Vagina (tissue), 2 donors: ENCODE data around the gene WDR4. TPM values are rescaled to one million over a fixed set of nuclear protein-coding genes. Genes with fewer than 3 reads are reported as not detected.
A peak's percentile ranks its signal among the peaks of the same experiment; 100 is the strongest.
"Not testable (repeated sequence)": the region's sequence is repeated elsewhere in the genome, so short reads cannot be mapped to it uniquely, and the experiment has no call there.

Experiments used
- DNase-seq, 2 donors: peaks; one replicate each; pipeline ENCODE4 v3.0.0-alpha.2; 2017; ENCODE audit errors: extremely low spot score in 2 of 2
- H3K27ac ChIP-seq: fragments of 200-600 bp; sonication (generic); one replicate; pipeline ENCODE4 v1.5.1; 2019
- H3K27me3 ChIP-seq: fragments of 200-600 bp; sonication (generic); one replicate; pipeline ENCODE4 v1.5.1; 2019
- H3K36me3 ChIP-seq, 2 donors: fragments of 200-600 bp; sonication (generic); one replicate each; pipeline ENCODE4 v1.5.1; 2017 to 2019
- H3K4me1 ChIP-seq: fragments of 200-600 bp; sonication (generic); one replicate; pipeline ENCODE4 v1.5.1; 2019
- H3K4me3 ChIP-seq, 2 donors: fragments of 200-600 bp; sonication (generic); 1 replicate in 1 of 2; 2 replicates in 1 of 2; pipeline ENCODE4 v1.5.1; 2016 to 2019
- H3K9me3 ChIP-seq: fragments of 200-600 bp; sonication (generic); one replicate; pipeline ENCODE4 v1.5.1; 2019
- POLR2A ChIP-seq, 2 donors: fragments of 450-650 bp; IDR thresholded peaks; one replicate each; pipeline ENCODE4 v1.6.1; 2017; ENCODE audit warnings: antibody characterized with exemption in 2 of 2, mild to moderate bottlenecking in 2 of 2, moderate library complexity in 2 of 2
- POLR2AphosphoS5 ChIP-seq, 2 donors: sonication (generic); formaldehyde crosslinking; IDR thresholded peaks; one replicate each; pipeline ENCODE4 v1.9.0; 2017; ENCODE audit warnings: antibody characterized with exemption in 2 of 2, mild to moderate bottlenecking in 2 of 2, low read depth in 1 of 2; ENCODE audit not compliant: insufficient read depth in 1 of 2
- intact Hi-C: fragments of 100-400 bp; cut with DNase I; formaldehyde crosslinking; loops from one replicate; pipeline ENCODE4 v1.15.1; 2023
- total RNA-seq: library from RNA; depleted of rRNA; stranded (reverse); fragments of >200 nt; gene quantifications from one replicate; pipeline ENCODE4 v1.2.3, GENCODE V29; 2016
- TF ChIP-seq, protein P1 (sequence below), 3 experiments: fragments of 450-650 bp in 2 of 3; fragments of 200-600 bp in 1 of 3; sonication (generic) in 1 of 3; IDR thresholded peaks; one replicate each; pipeline ENCODE4 v1.5.1; 2017 to 2019; ENCODE audit warnings: antibody characterized with exemption in 3 of 3, mild to moderate bottlenecking in 2 of 3, moderate library complexity in 2 of 3

The WDR4 gene
- total RNA-seq, 1 donor from 2014 or later: 23.8 TPM

DNA sequence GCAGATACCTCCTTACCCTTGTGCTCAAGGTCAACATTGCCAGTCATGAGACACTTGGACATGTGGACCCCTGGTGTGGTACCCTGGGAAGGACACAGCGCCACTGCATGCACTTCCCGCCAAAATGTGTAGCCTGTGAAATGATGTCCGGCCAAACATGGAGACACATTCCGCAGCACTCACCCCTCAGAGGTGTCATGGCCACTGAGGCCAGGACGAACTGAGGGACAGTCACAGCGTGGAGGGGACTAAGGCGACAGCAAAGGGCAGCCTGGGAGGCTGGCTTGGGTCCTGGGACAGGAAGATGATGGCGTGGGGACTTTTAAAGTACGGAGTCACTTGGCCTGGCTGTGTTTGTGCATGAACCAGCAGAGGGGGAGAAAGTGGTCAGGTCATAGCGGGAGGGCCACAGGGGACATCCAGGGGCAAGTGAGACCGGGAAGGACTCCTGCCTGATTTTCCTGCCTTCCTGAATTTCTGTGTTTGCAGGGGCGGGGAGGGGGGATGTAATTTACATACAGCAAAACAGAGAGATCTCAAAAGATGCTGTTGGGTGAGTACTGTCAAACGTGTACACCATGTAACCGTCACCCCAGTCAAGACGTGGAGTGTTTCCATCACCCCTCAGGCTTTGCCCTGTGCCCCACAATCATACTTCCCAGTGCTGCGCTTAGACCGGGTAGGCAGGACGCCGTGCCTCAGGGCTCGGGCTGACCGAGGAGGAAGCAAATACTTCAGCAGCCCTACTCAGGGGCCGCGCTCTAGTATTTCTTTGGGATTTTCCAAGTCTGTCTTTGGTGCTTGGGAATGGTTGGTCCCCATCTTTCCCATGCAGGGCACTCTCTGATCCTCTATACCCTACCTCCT lies 45.2 kb downstream of the WDR4 start:
- no peaks in the 10 kb centered on the region for H3K36me3 ChIP-seq
- intact Hi-C loops: no loop called here
- TF ChIP-seq POLR2AphosphoS5 (IDR thresholded peaks at IDR 0.05; ENCODE audit: insufficient read depth in 1 of 2, low read depth in 1 of 2) (no peak), POLR2A (IDR thresholded peaks at IDR 0.05) (no peak)
- TF ChIP-seq, protein P1, sequence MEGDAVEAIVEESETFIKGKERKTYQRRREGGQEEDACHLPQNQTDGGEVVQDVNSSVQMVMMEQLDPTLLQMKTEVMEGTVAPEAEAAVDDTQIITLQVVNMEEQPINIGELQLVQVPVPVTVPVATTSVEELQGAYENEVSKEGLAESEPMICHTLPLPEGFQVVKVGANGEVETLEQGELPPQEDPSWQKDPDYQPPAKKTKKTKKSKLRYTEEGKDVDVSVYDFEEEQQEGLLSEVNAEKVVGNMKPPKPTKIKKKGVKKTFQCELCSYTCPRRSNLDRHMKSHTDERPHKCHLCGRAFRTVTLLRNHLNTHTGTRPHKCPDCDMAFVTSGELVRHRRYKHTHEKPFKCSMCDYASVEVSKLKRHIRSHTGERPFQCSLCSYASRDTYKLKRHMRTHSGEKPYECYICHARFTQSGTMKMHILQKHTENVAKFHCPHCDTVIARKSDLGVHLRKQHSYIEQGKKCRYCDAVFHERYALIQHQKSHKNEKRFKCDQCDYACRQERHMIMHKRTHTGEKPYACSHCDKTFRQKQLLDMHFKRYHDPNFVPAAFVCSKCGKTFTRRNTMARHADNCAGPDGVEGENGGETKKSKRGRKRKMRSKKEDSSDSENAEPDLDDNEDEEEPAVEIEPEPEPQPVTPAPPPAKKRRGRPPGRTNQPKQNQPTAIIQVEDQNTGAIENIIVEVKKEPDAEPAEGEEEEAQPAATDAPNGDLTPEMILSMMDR (IDR thresholded peaks at IDR 0.05): no peak
- no peak overlapping the region for H3K27ac ChIP-seq
- H3K4me1 ChIP-seq: no peaks in the 10 kb centered on the region
- H3K9me3 ChIP-seq: no peaks in the 10 kb centered on the region
- peak; percentile 71 to 79 for DNase-seq
- H3K4me3 ChIP-seq: no peak overlapping the region
- no peaks in the 10 kb centered on the region for H3K27me3 ChIP-seq

DNA sequence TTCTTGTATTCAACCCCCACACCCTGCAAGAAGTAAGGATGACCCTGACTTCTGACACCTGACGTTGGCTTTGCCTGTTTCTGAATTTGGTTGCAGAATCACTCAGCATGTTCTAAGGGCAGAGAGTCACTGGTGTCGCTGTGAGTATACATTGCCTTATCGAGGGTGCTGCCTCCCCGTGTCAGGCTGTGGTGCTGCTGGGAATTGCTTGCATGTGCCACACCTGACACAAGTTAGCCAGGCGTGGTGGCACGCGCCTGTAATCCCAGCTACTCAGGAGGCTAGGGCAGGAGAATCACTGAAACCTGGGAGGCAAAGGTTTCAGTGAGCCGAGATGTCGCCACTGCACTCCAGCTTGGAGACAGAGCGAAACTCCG lies 45.9 kb downstream of the WDR4 start:
- intact Hi-C loops: no loop called here
- no peak overlapping the region for H3K27ac ChIP-seq
- DNase-seq: peak; percentile 79 to 82
- H3K4me3 ChIP-seq: no peak overlapping the region
- H3K9me3 ChIP-seq: no peaks in the 10 kb centered on the region
- H3K36me3 ChIP-seq: no peaks in the 10 kb centered on the region
- H3K4me1 ChIP-seq: no peaks in the 10 kb centered on the region
- TF ChIP-seq, protein P1 (IDR thresholded peaks at IDR 0.05): peak in 1 of 3 experiments; percentile 12
- TF ChIP-seq POLR2A (IDR thresholded peaks at IDR 0.05): no peak
- H3K27me3 ChIP-seq: no peaks in the 10 kb centered on the region

DNA sequence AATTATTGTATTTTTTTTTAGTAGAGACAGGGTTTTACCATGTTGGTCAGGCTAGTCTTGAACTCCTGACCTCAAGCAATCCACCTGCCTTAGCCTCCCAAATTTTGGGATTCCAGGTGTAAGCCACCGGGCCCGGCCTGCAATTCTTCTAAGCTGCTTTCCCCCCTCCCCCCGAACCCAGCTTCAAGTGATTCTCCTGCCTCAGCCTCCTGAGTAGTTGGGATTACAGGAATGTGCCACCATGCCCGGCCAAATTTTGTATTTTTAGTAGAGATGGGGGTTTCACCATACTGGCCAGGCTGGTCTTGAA lies 47.1 kb downstream of the WDR4 start:
- H3K4me1 ChIP-seq, H3K36me3 ChIP-seq, H3K4me3 ChIP-seq, intact Hi-C loops, H3K9me3 ChIP-seq, H3K27ac ChIP-seq, H3K27me3 ChIP-seq: not testable (repeated sequence)
- DNase-seq: peak in 1 of 2 donors; percentile 29

DNA sequence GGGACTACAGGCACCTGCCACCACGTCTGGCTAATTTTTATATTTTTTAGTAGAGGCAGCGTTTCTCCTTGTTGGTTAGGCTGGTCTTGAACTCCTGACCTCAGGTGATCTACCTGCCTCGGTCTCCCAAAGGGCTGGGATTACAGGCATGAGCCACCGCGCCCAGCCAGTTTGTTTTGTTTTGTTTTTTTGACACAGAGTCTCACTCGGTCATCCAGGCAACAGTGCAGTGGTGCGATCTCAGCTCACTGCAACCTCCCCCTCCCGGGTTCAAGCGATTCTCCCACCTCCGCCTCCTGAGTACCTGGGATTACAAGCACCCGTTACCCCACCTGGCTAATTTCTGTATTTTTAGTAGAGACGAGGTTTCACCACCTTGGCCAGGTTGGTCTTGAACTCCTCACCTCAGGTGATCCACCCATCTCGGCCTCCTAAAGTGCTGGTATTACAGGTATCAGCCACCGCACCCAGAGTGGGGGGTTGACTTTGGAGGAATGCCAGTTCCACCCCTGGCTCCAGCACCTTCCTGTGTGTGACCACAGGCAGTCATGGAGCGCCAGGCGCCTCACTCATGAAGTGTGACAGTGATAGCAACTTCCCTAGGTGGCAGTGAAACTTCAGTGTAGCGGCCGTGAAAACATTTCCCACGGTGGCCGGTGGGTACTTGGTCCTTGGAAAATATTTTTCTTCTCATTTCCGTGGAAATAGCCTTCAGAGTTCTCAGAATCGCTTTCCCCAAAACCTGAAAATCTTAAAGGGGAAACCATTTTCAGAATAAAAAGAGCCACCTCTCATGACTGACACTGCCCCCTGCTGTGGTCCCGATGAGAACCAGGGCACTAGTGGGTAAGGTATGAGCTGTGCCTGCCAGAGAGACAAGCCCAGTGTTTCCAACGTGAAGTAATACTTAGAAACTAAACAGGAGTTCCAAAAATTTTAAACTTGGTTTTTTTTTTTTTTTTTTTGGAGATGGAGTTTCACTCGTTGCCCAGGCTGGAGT lies 48.6 kb downstream of the WDR4 start:
- Histone ChIP-seq H3K27me3 (no peaks in the 10 kb centered on the region), H3K36me3 (no peaks in the 10 kb centered on the region), H3K4me3 (no peak overlapping the region), H3K4me1 (no peaks in the 10 kb centered on the region), H3K9me3 (no peaks in the 10 kb centered on the region), H3K27ac (no peak overlapping the region)
- TF ChIP-seq POLR2A (IDR thresholded peaks at IDR 0.05): no peak
- TF ChIP-seq POLR2AphosphoS5 (IDR thresholded peaks at IDR 0.05; ENCODE audit: insufficient read depth in 1 of 2, low read depth in 1 of 2): no peak
- TF ChIP-seq, protein P1 (IDR thresholded peaks at IDR 0.05): no peak
- intact Hi-C loops: no loop called here
- peak; percentile 64 to 82 for DNase-seq

DNA sequence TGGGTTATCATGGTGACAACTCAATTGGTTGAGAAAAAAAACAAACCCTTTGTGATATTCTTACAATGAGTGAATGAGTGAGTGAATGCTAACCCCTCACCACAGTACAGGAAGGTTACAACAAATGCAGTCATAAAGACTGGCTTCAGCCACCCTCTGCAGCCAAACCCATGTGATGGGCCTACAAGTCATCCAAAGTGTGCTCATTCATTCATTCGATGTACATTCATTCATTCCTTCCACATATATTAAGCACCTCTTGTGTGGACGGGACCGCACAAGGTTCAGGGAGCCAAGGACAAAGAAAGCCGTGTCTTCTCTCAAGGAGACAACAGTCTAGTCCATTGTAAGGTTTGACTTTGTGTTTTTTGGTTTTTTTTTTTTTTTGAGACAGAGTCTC lies 49.4 kb downstream of the WDR4 start:
- TF ChIP-seq POLR2AphosphoS5 (IDR thresholded peaks at IDR 0.05; ENCODE audit: insufficient read depth in 1 of 2, low read depth in 1 of 2): no peak
- TF ChIP-seq POLR2A (IDR thresholded peaks at IDR 0.05): no peak
- TF ChIP-seq, protein P1 (IDR thresholded peaks at IDR 0.05): no peak
- Histone ChIP-seq H3K4me3 (no peak overlapping the region), H3K4me1 (no peaks in the 10 kb centered on the region), H3K27ac (no peak overlapping the region), H3K9me3 (no peaks in the 10 kb centered on the region), H3K36me3 (no peaks in the 10 kb centered on the region), H3K27me3 (no peaks in the 10 kb centered on the region)
- intact Hi-C loops: no loop called here
- DNase-seq: peak in 1 of 2 donors; percentile 16
